Psoas muscle (tissue), 8 donors: Measurements from ENCODE around the gene RGS2. TPM values are rescaled to one million over a fixed set of nuclear protein-coding genes. Genes with fewer than 3 reads are reported as not detected.

Source experiments
- ATAC-seq, 4 donors: fragments of 200-7000 bp; cut with Tn5 transposase; one replicate each; pipeline ENCODE4 v1.9.1; 2020; ENCODE audit warnings: moderate library complexity in 3 of 4, mild to moderate bottlenecking in 2 of 4
- DNase-seq, 2 donors: peaks; one replicate each; pipeline ENCODE4 v3.0.0-alpha.2; 2020
- H3K27ac ChIP-seq: fragments of 200-600 bp; one replicate; pipeline ENCODE4 v1.8.0; 2022
- H3K27me3 ChIP-seq, 3 donors: fragments of 200-600 bp in 1 of 3; one replicate each; pipeline versions ENCODE4 v1.6.1 to v1.8.0; 2013 to 2022; ENCODE audit warnings: low read length in 2 of 3, mild to moderate bottlenecking in 2 of 3, moderate library complexity in 1 of 3; ENCODE audit not compliant: insufficient read depth in 3 of 3
- H3K36me3 ChIP-seq, 2 donors: fragments of 200-600 bp in 1 of 2; one replicate each; pipeline versions ENCODE4 v1.6.1 to v1.8.0; 2013 to 2022; ENCODE audit warnings: low read depth in 1 of 2, mild to moderate bottlenecking in 1 of 2, moderate library complexity in 1 of 2; ENCODE audit not compliant: insufficient read depth in 1 of 2
- H3K4me1 ChIP-seq: fragments of 200-600 bp; one replicate; pipeline ENCODE4 v1.8.0; 2022
- H3K4me3 ChIP-seq: fragments of 200-600 bp; one replicate; pipeline ENCODE4 v1.8.0; 2022; ENCODE audit warnings: mild to moderate bottlenecking
- H3K9me3 ChIP-seq: fragments of 200-600 bp; one replicate; pipeline ENCODE4 v1.8.0; 2022
- CTCF ChIP-seq: fragments of 200-600 bp; IDR thresholded peaks from one replicate; pipeline ENCODE4 v1.8.0; 2022; ENCODE audit warnings: antibody characterized with exemption
- WGBS, 3 donors: extraction: QIAGEN DNeasy Blood & Tissue Kit; methylation state at CpG; one replicate each; pipeline versions ENCODE4 v1.1.6 to v1.1.7; 2013; 5-methylcytosine and 5-hydroxymethylcytosine counted together
- intact Hi-C, 2 donors: fragments of 100-400 bp; cut with DNase I; formaldehyde crosslinking; loops; one replicate each; pipeline versions ENCODE4 v1.11.0 to v1.14.2; 2022
- polyA plus RNA-seq, 3 donors: library from polyadenylated mRNA; stranded (reverse); fragments of 200-250 nt; gene quantifications; one replicate each; pipeline ENCODE4 v1.2.3, GENCODE V29; 2013
- total RNA-seq, 4 donors: library from RNA; stranded (reverse); fragmentation: NEBNext Ultra II Directional in 2 of 4; extraction: Animal tissue kit (Norgen Biotek cat#: 25700) in 2 of 4; gene quantifications; one replicate each; pipeline versions ENCODE4 v1.2.1 to v1.2.4, GENCODE V29; 2021 to 2023
- donor health status: healthy with polysubstance abuse.
- donor health status: DM: no; HTN: no; CAD: no; lungs with moderate emphysema.
- donor health status: Bipolar disorder and iron deficiency.
- donor health status: healthy.
- donor health status: DM: yes; HTN: yes; CAD: no.
- donor health status: DM: no; HTN: no; CAD: no.
- donor health status: DM: no; HTN: no; CAD: no.
- donor health status: DM: yes; HTN: yes; CAD: no.

The RGS2 gene
- total and polyA plus RNA-seq, 7 donors = 1.9 to 47.6 (median 3.9) TPM

DNA sequence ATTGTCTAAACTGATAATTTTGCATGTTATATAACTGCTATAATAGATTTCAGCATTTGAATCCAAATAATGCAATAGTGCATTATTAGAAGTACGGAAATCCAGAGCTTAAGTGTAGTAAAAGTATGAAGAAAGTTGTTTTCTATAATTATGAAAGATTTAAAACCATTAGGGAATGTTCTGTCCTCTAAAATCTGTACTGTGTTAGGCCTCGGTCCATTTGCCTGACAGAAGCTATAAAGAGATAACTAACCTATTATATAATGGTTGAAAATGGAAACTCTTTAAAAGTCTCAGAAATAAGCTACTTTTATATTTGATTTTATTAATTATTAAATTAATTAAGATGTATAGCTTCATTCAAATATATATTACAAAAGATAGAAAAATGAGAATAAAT lies 16.2 kb upstream of the RGS2 start:
- ATAC-seq (no peak), DNase-seq (no peak)
- H3K4me3 ChIP-seq = no peak overlapping the region
- no peaks in the 10 kb centered on the region for H3K27me3 ChIP-seq
- TF ChIP-seq CTCF = no peak
- no peaks in the 10 kb centered on the region for H3K36me3 ChIP-seq
- no peaks in the 10 kb centered on the region for H3K9me3 ChIP-seq
- intact Hi-C loops = no loop called here
- H3K27ac ChIP-seq = no peak overlapping the region
- no peaks in the 10 kb centered on the region for H3K4me1 ChIP-seq
- 89 to 93% (median 92%) methylated on average over 2 of the region's 2 CpGs for WGBS, 3 donors

GRCh38 chr1:192793983-192794767 lies 14.7 kb upstream of the RGS2 start:
- intact Hi-C loops = no loop called here
- TF ChIP-seq CTCF = no peak
- WGBS, 3 donors = 86 to 87% (median 86%) methylated on average over 2 of the region's 2 CpGs
- Histone ChIP-seq H3K4me3 (no peak overlapping the region), H3K36me3 (no peaks in the 10 kb centered on the region), H3K27me3 (no peaks in the 10 kb centered on the region), H3K9me3 (no peaks in the 10 kb centered on the region), H3K27ac (no peak overlapping the region), H3K4me1 (no peaks in the 10 kb centered on the region)
- DNase-seq (no peak), ATAC-seq (no peak)

DNA sequence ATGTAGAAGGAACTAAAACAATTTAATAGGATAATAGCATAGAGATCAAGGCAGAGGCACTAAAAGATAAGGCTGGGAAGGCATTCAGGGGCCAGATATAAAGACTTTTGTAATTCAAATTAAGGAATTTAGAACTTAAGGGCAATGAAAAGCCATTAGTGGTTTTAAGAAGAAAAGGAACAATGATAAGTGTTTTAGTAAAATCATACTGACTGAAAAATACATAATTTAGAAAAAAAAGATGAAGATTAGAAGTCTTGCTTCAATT lies 14.1 kb upstream of the RGS2 start:
- Histone ChIP-seq H3K27me3 (no peaks in the 10 kb centered on the region), H3K36me3 (no peaks in the 10 kb centered on the region), H3K9me3 (no peaks in the 10 kb centered on the region), H3K4me3 (no peak overlapping the region), H3K4me1 (no peaks in the 10 kb centered on the region), H3K27ac (no peak overlapping the region)
- TF ChIP-seq CTCF = no peak
- intact Hi-C loops = no loop called here
- no peak for DNase-seq
- no peak for ATAC-seq

- Histone ChIP-seq H3K4me3 (no peak overlapping the region), H3K36me3 (no peaks in the 10 kb centered on the region), H3K27me3 (no peaks in the 10 kb centered on the region), H3K27ac (no peak overlapping the region), H3K4me1 (no peaks in the 10 kb centered on the region), H3K9me3 (no peaks in the 10 kb centered on the region)
- intact Hi-C loops = no loop called here
- DNase-seq (no peak), ATAC-seq (no peak)
- no peak for TF ChIP-seq CTCF
- WGBS, 3 donors = 71 to 87% (median 85%) methylated on average over 1 of the region's 1 CpG
Measured at GRCh38 chr1:192795916-192796618, 12.8 kb upstream of the RGS2 start.

DNA sequence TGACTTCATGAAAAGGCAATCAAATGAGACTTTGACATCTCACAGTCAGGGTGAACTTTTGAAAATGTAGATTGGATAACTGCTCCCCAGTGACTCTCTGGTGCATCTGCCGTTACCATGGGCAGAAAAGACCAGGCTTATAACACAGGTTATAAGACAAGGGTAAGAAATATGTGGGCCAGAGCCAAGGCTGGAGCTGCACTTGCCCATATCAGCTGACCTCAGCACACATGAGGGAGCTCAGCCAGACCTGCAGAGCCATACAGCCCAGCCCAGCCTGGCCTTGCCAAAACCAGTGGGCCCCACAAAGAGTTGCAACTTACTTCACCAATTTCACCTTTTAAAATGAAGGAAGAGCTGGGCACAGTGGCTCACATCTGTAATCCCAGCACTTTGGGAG lies 11.7 kb upstream of the RGS2 start:
- Histone ChIP-seq H3K27ac (no peak overlapping the region), H3K4me3 (no peak overlapping the region), H3K27me3 (no peaks in the 10 kb centered on the region), H3K4me1 (no peaks in the 10 kb centered on the region), H3K36me3 (no peaks in the 10 kb centered on the region), H3K9me3 (no peaks in the 10 kb centered on the region)
- intact Hi-C loops = no loop called here
- DNase-seq (no peak), ATAC-seq (no peak)
- no peak for TF ChIP-seq CTCF
- 74 to 86% (median 85%) methylated on average over 1 of the region's 1 CpG for WGBS, 3 donors
